Measurements from ENCODE around the gene CTSW.

The CTSW gene

GRCh38 chr11:65899356-65900124, 19.9 kb downstream of the CTSW start (continued):
- TF ChIP-seq ZBTB26 (tag by site-specific recombination; optimal IDR thresholded peaks at IDR 0.05) (peak; percentile 65), ZNF658 (tag by site-specific recombination; IDR thresholded peaks at IDR 0.05) (no peak), ZNF664 (tag by site-specific recombination; IDR thresholded peaks at IDR 0.05) (no peak), ZBTB10 (tag by site-specific recombination; IDR thresholded peaks at IDR 0.05) (peak; percentile 48; the same call in 1 of the 2 replicates), ZNF2 (tag by site-specific recombination; IDR thresholded peaks at IDR 0.05) (0 out of 2 replicates have a peak, but pooled peaks have one; percentile 25), SP3 (tag by site-specific recombination; IDR thresholded peaks at IDR 0.05) (peak; percentile 46; the same call in 1 of the 2 replicates), ZNF777 (tag by site-specific recombination; IDR thresholded peaks at IDR 0.05; ENCODE audit: borderline replicate concordance) (peak; percentile 25; the same call in 1 of the 2 replicates), GLIS1 (tag by site-specific recombination; IDR thresholded peaks at IDR 0.05) (peak; percentile 52), OSR2 (tag by site-specific recombination; IDR thresholded peaks at IDR 0.05) (no peak), ZBTB7A (tag by site-specific recombination; IDR thresholded peaks at IDR 0.05; ENCODE audit: low read depth) (peak; percentile 84; the same call in 1 of the 2 replicates), ZBTB20 (tag by site-specific recombination; IDR thresholded peaks at IDR 0.05) (peak; percentile 93; the same call in 1 of the 2 replicates), KLF1 (tag by site-specific recombination; IDR thresholded peaks at IDR 0.05) (peak; percentile 53; the same call in 1 of the 2 replicates), SP2 (tag by site-specific recombination; IDR thresholded peaks at IDR 0.05) (peak; percentile 57), ZNF214 (tag by site-specific recombination; IDR thresholded peaks at IDR 0.05; ENCODE audit: borderline replicate concordance) (no peak), EGR2 (tag by site-specific recombination; IDR thresholded peaks at IDR 0.05; ENCODE audit: low read depth) (0 out of 2 replicates have a peak, but pooled peaks have one; percentile 13), ZNF423 (tag by site-specific recombination; IDR thresholded peaks at IDR 0.05) (no peak), ZNF830 (tag by site-specific recombination; IDR thresholded peaks at IDR 0.05; ENCODE audit: low read depth) (no peak), ZNF473 (tag by site-specific recombination; IDR thresholded peaks at IDR 0.05) (no peak), ZNF670 (tag by site-specific recombination; IDR thresholded peaks at IDR 0.05; ENCODE audit: low read depth) (no peak), IKZF3 (tag by site-specific recombination; IDR thresholded peaks at IDR 0.05) (no peak), ZNF335 (tag by site-specific recombination; conservative IDR thresholded peaks at IDR 0.05) (peak; percentile 65), ZNF654 (tag by site-specific recombination; IDR thresholded peaks at IDR 0.05; ENCODE audit: low read depth) (no peak), ZNF404 (tag by site-specific recombination; IDR thresholded peaks at IDR 0.05) (no peak), ZNF843 (tag by site-specific recombination; IDR thresholded peaks at IDR 0.05) (peak; percentile 40; the same call in 1 of the 2 replicates), ZNF600 (tag by site-specific recombination; IDR thresholded peaks at IDR 0.05) (peak; percentile 59), ZNF121 (tag by site-specific recombination; IDR thresholded peaks at IDR 0.05) (no peak), KLF17 (tag by site-specific recombination; IDR thresholded peaks at IDR 0.05) (peak; percentile 87; the same call in 1 of the 2 replicates), ZNF692 (tag by site-specific recombination; IDR thresholded peaks at IDR 0.05) (peak; percentile 25; the same call in 1 of the 2 replicates)

Data from HEK293 (cell line).